GM19238 (cell line): ENCODE measurements around the gene SLC8A2.

Experiments used
- DNase-seq: peaks from one replicate; pipeline ENCODE4 v3.0.0; 2011; ENCODE audit warnings: low spot score; ENCODE audit not compliant: insufficient read length

The SLC8A2 gene

GRCh38 chr19:47430041-47430802 is 41.5 kb downstream of the SLC8A2 start:
- DNase-seq, result no peak

GRCh38 chr19:47429140-47429793 is 42.4 kb downstream of the SLC8A2 start:
- no peak for DNase-seq

- peak; percentile 72 for DNase-seq
Measured at GRCh38 chr19:47428177-47428894, 43.4 kb downstream of the SLC8A2 start.

GRCh38 chr19:47427241-47428176 is 44.2 kb downstream of the SLC8A2 start:
- DNase-seq, result peak; percentile 82

- no peak for DNase-seq
Measured at GRCh38 chr19:47423203-47423882, 48.4 kb downstream of the SLC8A2 start.

GRCh38 chr19:47422417-47423163 is 49.1 kb downstream of the SLC8A2 start:
- DNase-seq, result no peak

- no peak for DNase-seq
Measured at GRCh38 chr19:47421844-47422395, 49.8 kb downstream of the SLC8A2 start.

GRCh38 chr19:47421244-47421786 is 50.4 kb downstream of the SLC8A2 start:
- no peak for DNase-seq

- DNase-seq, result no peak
Measured at GRCh38 chr19:47419789-47420188, 51.9 kb downstream of the SLC8A2 start.

GRCh38 chr19:47419030-47419783 is 52.5 kb downstream of the SLC8A2 start, which contains the start of gene MEIS3:
Gene MEIS3 (minus strand): TSS chr19:47419527. CDS start chr19:47419081, 446 bp downstream.
- DNase-seq, result no peak

GRCh38 chr19:47418692-47419029 is 53.0 kb downstream of the SLC8A2 start:
- no peak for DNase-seq

- DNase-seq, result no peak
Measured at GRCh38 chr19:47417746-47418691, 53.7 kb downstream of the SLC8A2 start.

GRCh38 chr19:47417107-47417745 is 54.5 kb downstream of the SLC8A2 start:
- DNase-seq, result no peak

- no peak for DNase-seq
Measured at GRCh38 chr19:47416643-47416985, 55.1 kb downstream of the SLC8A2 start.

- no peak for DNase-seq
Measured at GRCh38 chr19:47415953-47416642, 55.6 kb downstream of the SLC8A2 start.

GRCh38 chr19:47414469-47414868 is 57.2 kb downstream of the SLC8A2 start:
- DNase-seq, result no peak
